Activated CD4-positive, alpha-beta T cell treated with anti-CD3 and anti-CD28 coated beads, Interleukin-2, amount 50 U/mL, for 48 hours (primary cell): ENCODE measurements around the gene CCNO.

Source experiments
- DNase-seq, 2 experiments: peaks; one replicate each; pipeline ENCODE4 v3.0.0-alpha.2; 2020

The CCNO gene

DNA sequence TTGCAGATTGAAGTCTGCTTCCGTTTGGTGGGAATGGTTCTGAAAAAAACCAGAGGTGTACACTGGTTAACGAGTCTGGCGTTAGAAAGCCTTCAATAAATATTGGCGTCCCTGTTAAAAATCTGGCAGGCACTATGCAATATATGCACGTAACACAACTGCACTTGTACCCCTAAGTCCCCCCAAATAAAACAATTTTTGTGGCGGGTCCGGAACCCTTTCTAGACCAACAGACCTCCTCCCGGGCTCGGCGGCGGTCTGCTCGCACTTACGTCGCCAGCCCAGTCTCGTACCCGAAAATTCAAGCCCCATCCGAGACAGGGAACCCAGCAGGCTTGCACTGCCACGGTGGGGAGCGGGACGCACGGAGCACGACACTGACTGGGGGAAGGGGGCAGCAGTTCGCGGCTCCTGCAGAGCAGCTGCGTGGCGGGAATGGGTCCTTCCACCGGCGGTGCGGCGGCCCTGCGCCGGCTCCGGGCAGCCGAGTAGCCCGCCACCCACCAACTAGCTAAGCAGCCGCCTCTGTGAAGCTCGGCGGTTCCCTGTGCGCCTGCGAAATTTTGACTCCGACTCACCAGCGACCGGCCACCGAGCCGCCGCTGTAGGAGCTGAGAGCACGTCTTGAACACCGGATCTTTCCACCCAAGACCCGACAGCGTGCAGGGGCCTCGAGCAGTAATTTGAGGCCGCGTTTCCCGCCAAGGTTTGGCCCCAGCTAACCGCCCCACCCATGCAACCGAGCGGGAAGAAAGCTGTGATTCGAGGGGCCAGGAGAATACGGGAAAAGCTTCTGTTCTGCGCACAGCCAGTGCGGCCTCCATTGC lies 10.2 kb downstream of the CCNO start:
- DNase-seq: no peak

DNA sequence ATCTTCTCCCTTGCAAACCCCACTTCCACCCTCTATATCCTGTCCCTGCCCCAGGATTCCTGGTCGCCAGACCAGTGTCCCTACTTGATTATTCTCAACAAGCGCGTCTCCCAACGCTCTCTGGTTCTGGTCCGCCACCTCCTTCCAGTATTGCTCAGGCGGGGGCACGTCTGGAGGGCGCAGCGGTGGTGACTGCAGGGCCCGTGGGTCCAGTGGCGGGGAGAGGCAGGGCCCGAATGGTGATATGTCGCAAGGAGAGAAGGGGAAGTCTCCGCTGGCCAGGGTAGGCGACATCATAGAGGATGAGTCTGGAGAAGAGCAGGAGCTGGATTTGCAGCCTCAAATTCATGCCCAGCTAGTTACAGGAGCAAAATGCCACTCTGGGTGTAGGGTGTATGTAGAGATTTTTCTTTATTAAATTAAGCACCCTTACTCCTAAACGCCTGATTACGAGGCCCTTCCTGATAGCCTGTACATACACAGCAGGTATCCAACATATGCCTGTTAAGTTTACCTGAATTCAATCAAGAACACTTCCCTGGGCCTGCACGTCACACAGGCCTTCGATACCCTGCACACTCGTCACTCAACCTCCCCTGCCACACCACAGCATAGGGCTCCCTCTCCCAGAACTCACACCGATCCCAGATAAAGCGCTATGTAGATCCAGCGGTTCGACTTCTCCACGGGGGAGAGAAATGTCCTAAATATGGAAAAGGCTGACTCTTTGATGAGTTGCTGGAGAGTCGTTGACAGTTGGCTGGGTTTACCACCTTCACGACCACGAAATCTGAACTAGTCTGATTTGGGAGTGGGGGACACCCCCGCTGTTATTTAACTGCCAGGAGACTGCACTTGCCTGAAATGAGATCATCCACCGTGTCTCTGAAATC lies 11.1 kb downstream of the CCNO start:
- DNase-seq: no peak

DNA sequence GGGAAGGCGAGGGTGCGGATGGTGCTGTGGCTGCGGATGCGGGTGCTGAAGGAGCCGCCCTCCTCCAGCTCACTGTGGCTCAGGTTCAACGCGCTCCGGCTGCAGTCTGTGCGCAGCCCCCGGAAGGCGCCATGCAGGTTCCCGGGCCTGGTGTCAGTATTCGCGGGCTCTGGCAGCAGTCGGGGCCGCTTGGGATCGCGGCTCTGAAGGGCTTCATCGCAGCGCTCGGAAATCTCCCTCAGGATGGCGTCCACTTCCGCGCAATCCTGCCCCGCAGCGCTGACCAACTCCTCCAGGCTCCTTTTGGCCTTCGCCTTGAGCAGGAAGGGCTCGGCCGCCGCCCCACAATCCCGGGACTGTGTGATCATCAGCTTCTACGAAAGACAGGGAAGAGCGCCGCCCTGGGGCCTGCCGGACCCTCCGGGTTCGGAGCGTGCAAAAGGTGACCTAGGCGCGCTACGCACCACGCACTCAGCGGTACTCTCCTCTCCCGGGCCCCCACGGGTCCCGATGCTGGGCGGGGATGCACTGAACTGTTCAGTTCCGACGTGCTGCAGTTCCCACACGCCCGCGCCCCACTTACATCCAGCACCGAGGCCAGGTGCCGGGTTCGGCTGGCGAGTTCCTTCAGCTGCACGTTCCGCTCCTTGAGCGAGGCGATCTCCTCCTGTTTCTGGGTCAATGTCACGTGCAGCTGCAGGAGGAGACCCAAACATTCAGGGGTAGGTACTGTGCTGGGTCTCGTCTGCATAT lies 12.8 kb downstream of the CCNO start:
- no peak for DNase-seq

DNA sequence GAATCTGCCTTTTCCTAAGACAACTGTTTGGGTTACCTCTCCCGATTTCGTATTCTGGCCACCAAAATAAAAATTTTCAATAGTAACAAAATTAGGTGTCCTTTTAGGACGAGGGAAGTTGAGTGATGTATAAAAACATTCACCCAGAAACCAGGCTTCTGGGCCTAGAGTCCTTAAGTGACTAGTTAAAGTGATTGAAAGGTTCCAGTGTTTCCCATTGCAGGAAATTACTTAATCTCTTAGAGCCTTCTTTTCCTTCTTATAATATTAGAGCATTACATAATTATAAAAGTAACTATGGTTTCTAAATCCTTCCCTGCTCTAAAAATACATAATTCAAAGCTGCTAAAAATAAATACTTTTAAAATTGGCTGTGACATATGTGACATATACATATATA lies 13.6 kb downstream of the CCNO start:
- no peak for DNase-seq

DNA sequence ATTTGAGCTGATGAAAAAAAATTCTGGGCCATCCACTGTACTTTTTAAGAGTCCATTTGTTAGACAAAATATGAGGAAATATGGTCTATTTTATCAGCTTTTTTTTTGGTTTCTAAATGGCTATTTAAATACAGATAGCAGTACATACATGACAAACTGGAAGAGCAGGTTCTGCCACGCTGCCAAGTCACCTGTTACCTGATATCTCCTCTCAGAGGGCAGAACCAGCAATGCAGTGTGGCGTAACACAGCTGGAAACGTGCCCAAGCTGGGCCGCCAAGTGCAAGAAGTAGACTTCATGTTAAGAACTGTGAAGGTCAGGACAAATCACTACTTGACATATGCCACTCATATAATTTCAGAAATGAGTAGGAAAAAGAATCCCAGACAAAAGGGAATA lies 14.4 kb downstream of the CCNO start:
- DNase-seq: no peak

DNA sequence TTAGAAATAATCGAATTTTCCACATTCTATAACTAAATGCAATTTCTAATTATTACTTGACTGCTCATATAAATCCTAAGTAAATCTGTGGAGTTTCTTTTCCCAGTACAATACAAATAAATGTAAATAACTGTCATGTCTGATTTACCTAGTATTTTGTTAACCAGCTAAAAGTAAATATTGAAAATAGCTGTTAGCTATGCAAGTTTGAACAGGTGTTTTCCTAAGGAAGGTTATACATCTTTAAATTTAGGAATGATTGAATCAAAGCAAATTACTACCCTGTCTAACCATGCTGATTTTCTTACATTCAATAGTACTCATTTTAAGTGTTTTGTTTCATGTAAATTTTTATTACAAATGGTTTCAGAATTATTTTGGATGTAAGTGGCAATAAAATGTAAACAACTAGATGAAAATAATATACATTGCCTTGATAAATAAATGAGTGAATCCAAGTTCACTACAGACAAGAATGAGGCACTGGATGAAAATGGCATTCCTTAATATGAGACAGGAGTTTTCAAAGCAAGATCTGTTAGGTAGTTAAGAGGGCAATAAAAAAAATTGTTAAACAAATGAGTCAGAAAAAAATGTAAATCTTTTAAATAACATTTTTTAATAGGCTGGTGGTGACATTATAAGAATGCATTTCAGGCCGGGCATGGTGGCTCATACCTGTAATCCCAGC lies 22.1 kb downstream of the CCNO start:
- no peak for DNase-seq

DNA sequence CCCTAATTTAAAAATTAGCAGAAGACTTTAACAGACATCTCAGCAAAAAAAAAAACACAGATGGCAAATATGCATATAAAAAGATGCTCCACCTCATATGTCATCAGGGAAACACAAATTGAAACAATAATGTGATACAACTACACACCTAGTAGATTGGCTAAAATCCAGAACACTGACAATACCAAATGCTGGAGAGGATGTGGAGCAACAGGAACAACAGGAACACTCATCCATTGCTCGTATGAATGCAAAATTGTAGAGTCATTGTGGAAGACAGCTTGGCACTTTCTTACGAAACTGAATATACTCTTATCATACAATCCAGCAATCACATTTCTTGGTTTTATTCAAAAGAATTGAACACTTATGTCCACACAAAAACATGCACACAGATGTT lies 28.4 kb downstream of the CCNO start:
- no peak for DNase-seq

DNA sequence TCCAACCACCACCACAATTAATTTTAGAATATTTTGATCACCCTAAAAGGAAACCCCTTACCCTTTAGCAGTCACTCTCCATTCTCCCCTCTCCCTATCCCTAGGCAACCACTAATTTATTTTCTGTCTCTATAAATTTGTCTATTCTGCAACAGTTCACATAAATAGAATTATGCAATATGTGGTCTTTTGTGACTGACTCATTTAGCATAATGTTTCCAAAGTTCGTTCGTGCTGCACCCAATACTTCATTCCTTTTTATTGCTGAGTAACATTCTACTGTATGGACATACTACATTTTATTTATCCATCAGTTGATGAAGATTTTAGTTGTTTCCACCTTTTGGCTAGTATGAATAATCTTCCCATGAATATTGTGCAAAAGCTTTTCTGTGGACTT lies 42.2 kb downstream of the CCNO start:
- no peak for DNase-seq

DNA sequence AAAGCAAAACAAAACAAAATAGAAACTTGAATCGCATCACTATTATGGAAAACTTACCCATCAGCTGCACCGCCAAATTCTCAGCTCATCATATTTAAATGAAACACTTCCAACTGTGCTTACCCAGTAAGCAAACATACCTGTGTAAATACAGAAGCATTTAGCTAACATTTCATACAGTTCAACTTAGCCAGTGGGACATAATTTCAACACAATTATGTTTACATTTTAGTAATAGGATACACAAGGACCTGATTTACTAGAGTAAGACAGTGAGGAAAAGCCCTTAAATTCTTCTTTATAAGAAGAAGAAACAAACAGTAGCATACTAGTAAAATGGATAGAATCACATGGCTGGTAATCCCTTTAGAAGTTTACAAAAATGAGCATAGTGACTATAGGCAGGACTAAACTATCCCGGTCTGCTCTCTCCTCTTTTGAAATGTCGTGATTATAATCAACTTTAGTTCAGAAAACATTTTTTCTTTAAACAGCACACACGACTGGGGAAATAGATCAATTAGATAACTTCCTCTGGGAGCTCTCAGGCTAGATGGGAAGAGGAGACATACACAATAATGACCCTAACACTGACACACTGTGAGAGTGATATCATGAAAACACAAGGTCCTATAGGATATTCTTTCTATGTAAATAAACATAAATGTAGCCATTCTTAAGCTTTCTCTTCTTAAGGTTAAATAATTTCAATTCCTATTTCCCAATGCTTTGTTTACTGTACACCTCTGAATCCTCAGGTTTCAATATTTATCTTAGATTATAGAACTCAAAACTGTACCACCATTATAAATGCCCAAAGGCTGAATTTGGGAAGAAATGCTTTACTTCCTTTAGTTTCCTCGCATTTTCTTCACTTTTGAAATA lies 44.5 kb downstream of the CCNO start:
- no peak for DNase-seq

DNA sequence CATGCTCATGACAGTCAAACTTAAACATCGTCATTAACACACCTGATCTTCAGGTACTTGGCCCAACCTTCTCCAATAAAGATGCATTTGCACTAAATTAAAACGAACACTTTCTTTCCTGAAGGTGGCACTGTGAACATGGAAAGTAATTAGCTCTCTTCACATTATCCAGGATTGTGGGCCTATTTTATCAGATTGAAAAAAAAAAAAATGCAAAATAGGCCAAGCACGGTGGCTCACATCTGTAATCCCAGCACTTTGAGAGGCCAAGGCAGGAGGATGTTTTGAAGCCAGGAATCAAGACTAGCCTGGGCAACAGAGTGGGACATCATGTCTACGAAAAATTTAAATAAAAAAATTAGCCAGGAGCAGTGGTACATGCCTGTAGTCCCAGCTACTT lies 46.0 kb downstream of the CCNO start:
- DNase-seq: no peak
